ENCODE measurements around the gene SPDYE2. TPM values are rescaled to one million over a fixed set of nuclear protein-coding genes. Genes with fewer than 3 reads are reported as not detected.
A peak's percentile ranks its signal among the peaks of the same experiment; 100 is the strongest.
"Not testable (repeated sequence)": the region's sequence is repeated elsewhere in the genome, so short reads cannot be mapped to it uniquely, and the experiment has no call there.

The SPDYE2 gene
- total and polyA plus RNA-seq, 8 donors: 0.12 to 0.34 (median 0.16) TPM; not detected in 2

- FAIRE-seq; H3K9me3 ChIP-seq; H3K36me3 ChIP-seq; H3K27ac ChIP-seq; H3K4me3 ChIP-seq; H3K4me1 ChIP-seq; H3K27me3 ChIP-seq; intact Hi-C loops (cut with DNase I): not testable (repeated sequence)
- peak; percentile 95 to 99 (median 96) for ATAC-seq
- 1% methylated on average over 15 to 26 of the region's 61 CpGs for WGBS, 2 donors
- peak in 4 of 6 donors; percentile 5 to 62 (median 19) for DNase-seq
These were observed 33.4 kb upstream of the SPDYE2 start, which contains the start of gene RASA4B for GRCh38 chr7:102517550-102518147. Gene RASA4B (minus strand): TSS chr7:102517777. CDS start chr7:102517710, 67 bp downstream.

DNA sequence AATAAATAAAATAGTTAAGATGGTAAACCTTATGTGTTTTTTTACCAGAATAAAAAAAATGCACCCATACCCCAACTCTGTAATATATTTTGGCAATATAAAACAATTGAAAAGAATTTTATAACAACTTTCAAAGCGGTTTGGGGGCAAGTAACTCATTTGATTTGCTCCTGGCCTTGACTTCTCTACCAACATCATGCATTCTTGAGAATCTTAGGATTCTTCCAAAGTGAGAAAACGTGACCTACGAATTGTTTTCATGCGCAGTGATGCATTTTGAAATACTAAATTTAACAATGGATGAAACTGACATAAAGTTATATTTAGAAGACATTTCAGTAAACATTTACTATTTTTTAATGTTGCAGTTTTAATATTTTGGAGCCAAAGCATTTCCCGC, 30.2 kb upstream of the SPDYE2 start:
- H3K4me1 ChIP-seq; H3K9me3 ChIP-seq; FAIRE-seq; DNase-seq; H3K27ac ChIP-seq; ATAC-seq; intact Hi-C loops (cut with DNase I); H3K4me3 ChIP-seq; H3K27me3 ChIP-seq; H3K36me3 ChIP-seq: not testable (repeated sequence)
- WGBS, 2 donors: 79% methylated on average over 4 of the region's 5 CpGs; no CpG with 5 or more reads in 1 of the 2 donors

GRCh38 chr7:102524803-102525202, 26.2 kb upstream of the SPDYE2 start:
- FAIRE-seq; H3K27ac ChIP-seq; H3K4me1 ChIP-seq; H3K27me3 ChIP-seq; H3K4me3 ChIP-seq; intact Hi-C loops (cut with DNase I); H3K36me3 ChIP-seq; H3K9me3 ChIP-seq: not testable (repeated sequence)
- ATAC-seq: peak in 2 of 4 donors; percentile 5 to 8
- peak in 2 of 6 donors; percentile 33 to 39 for DNase-seq
- 21 to 29% methylated on average over 1 of the region's 2 CpGs for WGBS, 2 donors

GRCh38 chr7:102527182-102527581, 23.8 kb upstream of the SPDYE2 start:
- ATAC-seq: not testable (repeated sequence)

DNA sequence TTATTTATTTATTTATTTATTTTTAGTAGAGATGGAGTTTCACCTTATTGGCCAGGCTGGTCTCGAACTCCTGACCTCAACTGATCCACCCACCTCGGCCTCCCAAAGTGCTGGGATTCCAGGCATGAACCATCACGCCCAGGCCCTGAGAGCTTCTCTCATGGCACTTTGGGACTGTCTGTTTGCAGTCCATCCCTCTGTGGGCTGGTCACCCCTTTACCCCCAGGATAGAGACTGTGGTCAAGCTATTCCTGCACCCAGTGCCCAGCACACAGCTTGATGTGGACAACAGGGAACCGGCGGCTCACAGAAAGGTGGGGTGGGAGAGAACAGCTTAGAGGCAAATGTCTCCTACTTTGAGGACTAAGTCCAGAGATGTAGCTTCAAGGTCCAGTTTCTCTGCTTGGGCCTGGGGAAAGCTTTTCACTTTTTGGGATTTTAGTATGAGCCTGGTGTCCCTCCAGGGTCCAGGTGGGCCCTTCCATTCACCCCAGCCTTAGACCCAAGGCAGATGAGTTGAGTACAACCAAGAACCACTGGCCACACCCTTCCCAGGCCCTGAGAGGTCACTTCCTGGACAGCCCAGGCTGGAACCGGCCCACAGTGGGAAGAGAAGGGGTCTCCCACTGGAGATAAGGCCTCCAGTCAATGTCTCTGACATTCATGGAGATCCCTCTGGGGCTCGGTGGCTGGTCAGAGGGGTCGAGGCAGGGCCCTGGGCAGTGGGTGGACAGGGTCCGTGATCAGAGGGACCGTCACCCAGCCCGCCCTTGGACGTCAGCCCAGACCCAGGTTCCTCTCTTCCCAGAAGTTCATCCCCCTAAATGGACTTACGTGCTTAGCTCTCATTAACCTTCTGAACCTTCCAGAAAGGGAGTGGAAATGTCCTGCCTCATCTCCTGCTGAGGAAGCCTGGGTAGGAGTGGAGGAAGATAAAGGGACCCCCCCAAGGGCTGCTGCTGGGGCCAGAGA, 22.9 kb upstream of the SPDYE2 start:
- H3K4me1 ChIP-seq; ATAC-seq; H3K36me3 ChIP-seq; H3K4me3 ChIP-seq; FAIRE-seq; H3K9me3 ChIP-seq; H3K27ac ChIP-seq; intact Hi-C loops (cut with DNase I); H3K27me3 ChIP-seq: not testable (repeated sequence)
- WGBS, 2 donors: 98 to 100% methylated on average over 1 to 3 of the region's 13 CpGs
- DNase-seq: peak in 1 of 6 donors; percentile 31

More at GRCh38 chr7:102527182-102527581, 23.8 kb upstream of the SPDYE2 start:
- FAIRE-seq; H3K27ac ChIP-seq; H3K4me3 ChIP-seq; H3K36me3 ChIP-seq; H3K27me3 ChIP-seq; H3K4me1 ChIP-seq; H3K9me3 ChIP-seq; intact Hi-C loops (cut with DNase I): not testable (repeated sequence)
- WGBS, 2 donors: 65 to 88% methylated on average over 1 of the region's 8 CpGs
- peak in 1 of 6 donors; percentile 17 for DNase-seq

DNA sequence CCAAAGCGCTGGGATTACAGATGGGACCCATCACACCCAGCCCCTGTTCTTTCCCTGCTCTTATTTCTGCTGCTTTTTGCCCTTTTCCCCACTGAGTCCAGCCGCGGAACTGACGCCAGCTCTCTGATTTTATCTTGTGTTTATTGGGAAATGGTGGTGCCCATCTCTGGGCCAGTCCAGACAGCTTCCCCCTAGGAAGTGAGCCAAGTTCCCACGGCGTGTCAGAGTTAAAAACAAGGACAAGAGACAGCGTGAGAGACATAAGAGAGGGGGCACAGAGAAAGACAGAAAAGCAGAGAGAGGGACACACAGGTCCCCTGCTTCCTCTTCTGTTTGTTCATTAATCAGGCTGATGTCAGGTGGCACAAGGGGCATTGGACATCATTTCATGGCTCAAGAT, 19.4 kb upstream of the SPDYE2 start:
- DNase-seq; H3K27me3 ChIP-seq; H3K4me3 ChIP-seq; H3K27ac ChIP-seq; FAIRE-seq; ATAC-seq; H3K9me3 ChIP-seq; intact Hi-C loops (cut with DNase I); H3K36me3 ChIP-seq; H3K4me1 ChIP-seq: not testable (repeated sequence)
- no CpG with 5 or more reads among the region's 7 CpGs for WGBS, 2 donors

DNA sequence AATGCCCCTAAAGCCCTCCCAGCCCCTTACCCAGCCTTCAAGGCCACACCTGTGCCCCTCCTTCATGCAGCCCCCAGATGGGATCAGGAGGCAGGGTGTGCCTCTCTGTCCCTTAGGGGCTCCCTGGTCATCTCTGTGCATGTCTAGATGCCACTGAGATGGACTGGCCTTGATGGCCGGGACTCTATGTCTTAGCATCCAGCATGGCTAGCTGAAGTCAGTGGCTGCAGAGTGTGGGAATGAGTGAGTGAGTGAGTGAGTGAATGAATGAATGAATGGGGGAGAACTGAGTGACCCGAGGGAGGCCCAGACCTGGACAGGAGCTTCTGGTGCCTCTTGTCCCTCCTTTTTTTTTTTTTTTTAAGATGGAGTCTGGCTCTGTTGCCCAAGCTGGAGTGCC, 18.9 kb upstream of the SPDYE2 start:
- intact Hi-C loops (cut with DNase I); H3K9me3 ChIP-seq; H3K4me3 ChIP-seq; H3K27me3 ChIP-seq; H3K36me3 ChIP-seq; H3K27ac ChIP-seq; H3K4me1 ChIP-seq; ATAC-seq; FAIRE-seq: not testable (repeated sequence)
- WGBS, 2 donors: 91 to 98% methylated on average over 2 of the region's 2 CpGs
- peak in 1 of 6 donors; percentile 10 for DNase-seq

DNA sequence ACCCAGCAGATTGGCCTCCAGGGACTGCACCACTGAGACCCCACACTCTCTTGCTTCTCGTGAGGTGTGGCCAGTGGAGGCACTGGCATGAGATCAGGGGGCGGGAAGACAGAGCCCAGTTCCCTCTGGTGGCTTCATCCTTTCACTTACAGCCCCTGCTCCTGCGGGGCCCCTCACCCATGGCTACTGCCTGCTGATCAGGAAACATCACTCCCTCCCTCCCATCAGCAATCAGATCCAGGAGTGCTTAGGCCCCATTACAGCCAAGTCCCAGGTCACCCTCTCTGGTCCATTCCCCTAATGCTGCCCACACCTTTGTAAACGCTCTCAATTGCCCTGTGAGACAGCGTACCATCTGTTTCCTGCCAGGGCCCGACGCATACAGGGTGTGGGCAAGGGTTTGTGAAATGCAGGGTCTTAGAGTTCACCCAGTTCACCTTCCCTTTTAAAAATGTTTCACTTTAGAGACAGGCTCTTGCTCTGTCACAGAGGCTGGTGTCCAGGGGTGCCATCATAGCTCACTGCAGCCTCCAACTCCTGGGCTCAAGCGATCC, 15.9 kb upstream of the SPDYE2 start:
- 66 to 93% methylated on average over 2 to 4 of the region's 8 CpGs for WGBS, 2 donors
- intact Hi-C loops (cut with DNase I); H3K36me3 ChIP-seq; H3K27ac ChIP-seq; DNase-seq; H3K27me3 ChIP-seq; H3K4me3 ChIP-seq; H3K4me1 ChIP-seq; H3K9me3 ChIP-seq; FAIRE-seq: not testable (repeated sequence)
- ATAC-seq: peak in 1 of 4 donors; percentile 20

GRCh38 chr7:102540604-102541003, 10.4 kb upstream of the SPDYE2 start:
- H3K9me3 ChIP-seq; H3K4me3 ChIP-seq; FAIRE-seq; H3K27me3 ChIP-seq; H3K4me1 ChIP-seq; H3K36me3 ChIP-seq; H3K27ac ChIP-seq; intact Hi-C loops (cut with DNase I); ATAC-seq: not testable (repeated sequence)
- DNase-seq: peak in 1 of 6 donors; percentile 14
- WGBS, 2 donors: 89 to 90% methylated on average over 4 of the region's 6 CpGs

DNA sequence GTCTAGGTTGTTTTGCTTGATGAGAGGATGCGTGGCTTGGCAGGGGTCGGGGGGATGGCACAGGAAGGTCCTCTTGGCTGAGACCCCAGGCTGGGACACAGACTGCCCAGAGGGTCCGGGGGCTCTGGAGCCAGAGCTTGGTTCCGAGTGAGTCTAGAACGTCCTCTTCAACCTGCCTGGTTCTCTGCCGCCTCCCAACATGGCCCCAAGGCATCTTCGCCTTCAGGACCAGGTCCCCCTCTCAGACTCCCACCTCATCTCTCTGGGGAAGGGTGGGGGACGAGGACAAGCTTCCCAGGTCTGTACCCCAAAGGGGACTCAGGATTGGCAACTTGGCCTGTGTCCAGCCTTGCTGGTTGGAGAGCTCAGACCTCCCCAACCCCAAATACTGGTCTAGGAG, 8.9 kb upstream of the SPDYE2 start:
- H3K4me3 ChIP-seq; H3K27me3 ChIP-seq; ATAC-seq; H3K9me3 ChIP-seq; H3K36me3 ChIP-seq; intact Hi-C loops (cut with DNase I); FAIRE-seq; H3K4me1 ChIP-seq; H3K27ac ChIP-seq: not testable (repeated sequence)
- 98 to 100% methylated on average over 3 to 4 of the region's 8 CpGs for WGBS, 2 donors
- peak in 2 of 6 donors; percentile 16 to 43 for DNase-seq

DNA sequence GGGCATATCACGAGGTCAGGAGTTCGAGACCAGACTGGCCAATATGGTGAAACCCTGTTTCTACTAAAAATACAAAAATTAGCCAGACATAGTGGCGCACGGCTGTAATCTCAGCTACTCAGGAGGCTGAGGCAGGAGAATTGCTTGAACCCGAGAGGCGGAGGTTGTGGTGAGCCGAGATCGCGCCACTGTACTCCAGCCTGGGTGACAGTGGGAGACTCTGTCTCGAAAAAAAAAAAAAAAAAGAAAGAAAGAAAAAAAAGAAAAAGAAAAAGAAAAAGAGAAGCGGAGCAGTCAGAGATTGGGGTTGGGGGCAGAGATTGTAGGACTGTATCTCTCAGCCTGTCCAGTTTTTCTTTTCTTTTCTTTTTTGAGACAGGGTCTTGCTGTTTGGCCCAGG, 8.3 kb upstream of the SPDYE2 start:
- FAIRE-seq; H3K27me3 ChIP-seq; H3K27ac ChIP-seq; intact Hi-C loops (cut with DNase I); H3K4me3 ChIP-seq; H3K36me3 ChIP-seq; ATAC-seq; H3K9me3 ChIP-seq; H3K4me1 ChIP-seq: not testable (repeated sequence)
- DNase-seq: peak in 1 of 6 donors; percentile 23
- WGBS, 2 donors: 94 to 99% methylated on average over 7 of the region's 11 CpGs

DNA sequence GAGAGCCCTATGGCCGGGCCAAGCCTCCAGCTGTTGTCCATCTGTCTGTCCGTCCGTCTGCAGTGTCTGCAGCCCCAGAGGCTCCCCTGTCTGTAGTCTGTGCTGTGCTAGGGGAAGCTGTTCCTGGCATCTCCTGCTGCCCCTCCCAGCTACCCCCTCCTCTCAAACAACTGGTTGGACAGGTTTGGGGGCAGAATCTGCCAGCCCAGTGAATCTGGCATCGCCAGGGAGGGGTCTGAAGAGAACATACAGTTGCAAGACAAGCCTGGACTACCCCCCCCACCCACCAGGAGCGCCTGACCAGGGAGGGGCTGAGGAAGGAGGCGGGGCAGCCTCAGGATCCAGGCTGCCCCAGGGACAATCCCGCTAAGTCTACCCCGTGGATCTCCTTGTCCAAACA, 7.4 kb upstream of the SPDYE2 start, which contains the start of gene UPK3BL2:
UPK3BL2 (minus strand) TSS at position 101 of the 400 bp plus-strand sequence; CDS start at position 41, 60 bp downstream.
- DNase-seq; H3K4me3 ChIP-seq; FAIRE-seq; H3K27ac ChIP-seq; H3K4me1 ChIP-seq; H3K9me3 ChIP-seq; H3K36me3 ChIP-seq; H3K27me3 ChIP-seq; intact Hi-C loops (cut with DNase I): not testable (repeated sequence)
- peak in 2 of 4 donors; percentile 4 to 22 for ATAC-seq
- WGBS, 2 donors: no CpG with 5 or more reads among the region's 8 CpGs
